Stomach (tissue), 9 donors: ENCODE results near the gene ZNF423. TPM values are rescaled to one million over a fixed set of nuclear protein-coding genes. Genes with fewer than 3 reads are reported as not detected.

Experiments
- DNase-seq, 2 donors: peaks; one replicate each; pipeline versions ENCODE4 v3.0.0 to v3.0.0-alpha.2; 2013 to 2019
- H3K27ac ChIP-seq, 5 donors: fragments of 200-600 bp in 4 of 5; sonication (generic) in 4 of 5; one replicate each; pipeline ENCODE4 v1.5.1; 2013 to 2019; ENCODE audit warnings: mild to moderate bottlenecking in 1 of 5, moderate library complexity in 1 of 5
- H3K27me3 ChIP-seq, 3 donors: fragments of 200-600 bp; sonication (generic); one replicate each; pipeline ENCODE4 v1.5.1; 2017 to 2019; ENCODE audit warnings: mixed run types in 1 of 3
- H3K36me3 ChIP-seq, 4 donors: fragments of 200-600 bp; sonication (generic); 1 replicate in 3 of 4; 2 replicates in 1 of 4; pipeline ENCODE4 v1.5.1; 2016 to 2019
- H3K4me1 ChIP-seq, 4 donors: fragments of 200-600 bp; sonication (generic); one replicate each; pipeline ENCODE4 v1.5.1; 2016 to 2019
- H3K4me3 ChIP-seq, 4 donors: fragments of 200-600 bp; sonication (generic) in 3 of 4; one replicate each; pipeline ENCODE4 v1.5.1; 2016 to 2019; ENCODE audit warnings: mild to moderate bottlenecking in 1 of 4
- H3K9me3 ChIP-seq, 4 donors: fragments of 200-600 bp; sonication (generic); one replicate each; pipeline ENCODE4 v1.5.1; 2016 to 2019
- EP300 ChIP-seq: sonication (generic); formaldehyde crosslinking; IDR thresholded peaks from one replicate; pipeline ENCODE4 v1.6.1; 2017; ENCODE audit warnings: antibody characterized with exemption
- POLR2A ChIP-seq, 4 donors: fragments of 450-650 bp; IDR thresholded peaks; one replicate each; pipeline ENCODE4 v1.6.1; 2016; ENCODE audit warnings: antibody characterized with exemption in 4 of 4, control low read depth in 2 of 4, mild to moderate bottlenecking in 1 of 4, moderate library complexity in 1 of 4
- POLR2AphosphoS5 ChIP-seq, 3 donors: sonication (generic); formaldehyde crosslinking; IDR thresholded peaks; one replicate each; pipeline ENCODE4 v1.6.1; 2016; ENCODE audit warnings: antibody characterized with exemption in 3 of 3
- WGBS, 5 donors: extraction: QIAGEN DNeasy Blood & Tissue Kit in 3 of 5; methylation state at CpG; one replicate each; pipeline versions ENCODE4 v1.1.5 to v1.1.7; 2013 to 2018; 5-methylcytosine and 5-hydroxymethylcytosine counted together
- intact Hi-C: fragments of 100-400 bp; cut with DNase I; formaldehyde crosslinking; loops from one replicate; pipeline ENCODE4 v1.15.1; 2023; ENCODE audit warnings: low total_unique reads
- polyA plus RNA-seq, 3 donors: library from polyadenylated mRNA; stranded (reverse); fragments of 200-250 nt; gene quantifications; one replicate each; pipeline ENCODE4 v1.2.3, GENCODE V29; 2013
- total RNA-seq, 5 donors: library from RNA; depleted of rRNA; stranded (reverse); fragments of >200 nt; gene quantifications; one replicate each; pipeline versions ENCODE4 v1.1.0 to v1.2.3, GENCODE V29; 2014 to 2016
- TF ChIP-seq, protein P1 (sequence below), 7 experiments: fragments of 450-650 bp in 4 of 7; fragments of 200-600 bp in 3 of 7; sonication (generic) in 3 of 7; IDR thresholded peaks; one replicate each; pipeline ENCODE4 v1.5.1; 2016 to 2019; ENCODE audit warnings: antibody characterized with exemption in 7 of 7, control low read depth in 2 of 7, mild to moderate bottlenecking in 1 of 7
- donor health status: healthy with polysubstance abuse.
- donor health status: Bipolar disorder and iron deficiency.
- donor health status: healthy.

The ZNF423 gene
- total and polyA plus RNA-seq, 8 donors: 0.29 to 3.5 (median 1.0) TPM

DNA sequence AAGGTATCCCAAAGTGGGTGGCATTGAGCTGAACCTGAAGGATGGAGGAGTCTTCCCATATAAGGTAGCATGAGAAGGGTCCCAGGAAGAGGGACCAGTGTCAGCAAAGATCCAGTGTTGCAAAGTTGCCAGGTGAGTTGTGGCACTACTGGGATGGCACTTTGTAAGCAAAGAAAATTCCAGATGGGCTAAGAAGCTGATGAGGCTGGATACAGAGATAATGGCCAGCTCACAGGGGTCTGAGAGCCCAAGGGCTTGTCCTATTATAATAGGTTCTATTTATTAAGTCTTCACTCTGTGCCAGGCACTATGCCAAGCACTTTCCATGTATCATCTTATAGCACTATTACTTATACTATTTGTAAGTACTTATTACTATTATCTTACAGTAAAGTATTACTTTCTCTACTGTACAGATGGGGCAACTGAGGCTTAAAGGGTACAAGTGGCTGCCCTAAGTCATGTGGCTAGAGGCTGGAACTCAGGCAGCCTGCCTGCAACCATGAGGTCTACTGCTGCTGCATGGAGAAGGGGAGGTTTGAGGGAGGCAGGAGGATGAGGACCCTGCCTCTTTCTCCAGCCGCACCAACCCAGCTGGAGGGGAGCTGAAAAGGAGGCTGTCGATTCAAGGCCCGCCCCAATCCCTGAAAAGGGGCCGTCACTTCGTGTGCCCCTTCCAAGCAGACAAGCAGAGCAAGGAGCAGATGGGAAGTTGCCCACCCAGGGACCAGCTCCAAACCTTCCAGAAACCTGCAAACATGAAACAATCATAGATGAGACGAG is 395.8 kb downstream of the ZNF423 start:
- Histone ChIP-seq H3K4me1 (peaks cover 0 to 7% (median 3%) of the 10 kb centered on the region in 4 donors), H3K4me3 (no peak overlapping the region), H3K27me3 (peaks cover 3 to 56% (median 14%) of the 10 kb centered on the region in 3 donors), H3K27ac (no peak overlapping the region), H3K36me3 (no peaks in the 10 kb centered on the region), H3K9me3 (no peaks in the 10 kb centered on the region)
- TF ChIP-seq POLR2AphosphoS5 (IDR thresholded peaks at IDR 0.05) (no peak), POLR2A (IDR thresholded peaks at IDR 0.05) (no peak), EP300 (no peak)
- TF ChIP-seq, protein P1, sequence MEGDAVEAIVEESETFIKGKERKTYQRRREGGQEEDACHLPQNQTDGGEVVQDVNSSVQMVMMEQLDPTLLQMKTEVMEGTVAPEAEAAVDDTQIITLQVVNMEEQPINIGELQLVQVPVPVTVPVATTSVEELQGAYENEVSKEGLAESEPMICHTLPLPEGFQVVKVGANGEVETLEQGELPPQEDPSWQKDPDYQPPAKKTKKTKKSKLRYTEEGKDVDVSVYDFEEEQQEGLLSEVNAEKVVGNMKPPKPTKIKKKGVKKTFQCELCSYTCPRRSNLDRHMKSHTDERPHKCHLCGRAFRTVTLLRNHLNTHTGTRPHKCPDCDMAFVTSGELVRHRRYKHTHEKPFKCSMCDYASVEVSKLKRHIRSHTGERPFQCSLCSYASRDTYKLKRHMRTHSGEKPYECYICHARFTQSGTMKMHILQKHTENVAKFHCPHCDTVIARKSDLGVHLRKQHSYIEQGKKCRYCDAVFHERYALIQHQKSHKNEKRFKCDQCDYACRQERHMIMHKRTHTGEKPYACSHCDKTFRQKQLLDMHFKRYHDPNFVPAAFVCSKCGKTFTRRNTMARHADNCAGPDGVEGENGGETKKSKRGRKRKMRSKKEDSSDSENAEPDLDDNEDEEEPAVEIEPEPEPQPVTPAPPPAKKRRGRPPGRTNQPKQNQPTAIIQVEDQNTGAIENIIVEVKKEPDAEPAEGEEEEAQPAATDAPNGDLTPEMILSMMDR (IDR thresholded peaks at IDR 0.05): no peak
- intact Hi-C loops: no loop called here
- DNase-seq: peak in 1 of 2 donors; percentile 11
- 67 to 79% (median 72%) methylated on average over 6 of the region's 6 CpGs for WGBS, 5 donors

DNA sequence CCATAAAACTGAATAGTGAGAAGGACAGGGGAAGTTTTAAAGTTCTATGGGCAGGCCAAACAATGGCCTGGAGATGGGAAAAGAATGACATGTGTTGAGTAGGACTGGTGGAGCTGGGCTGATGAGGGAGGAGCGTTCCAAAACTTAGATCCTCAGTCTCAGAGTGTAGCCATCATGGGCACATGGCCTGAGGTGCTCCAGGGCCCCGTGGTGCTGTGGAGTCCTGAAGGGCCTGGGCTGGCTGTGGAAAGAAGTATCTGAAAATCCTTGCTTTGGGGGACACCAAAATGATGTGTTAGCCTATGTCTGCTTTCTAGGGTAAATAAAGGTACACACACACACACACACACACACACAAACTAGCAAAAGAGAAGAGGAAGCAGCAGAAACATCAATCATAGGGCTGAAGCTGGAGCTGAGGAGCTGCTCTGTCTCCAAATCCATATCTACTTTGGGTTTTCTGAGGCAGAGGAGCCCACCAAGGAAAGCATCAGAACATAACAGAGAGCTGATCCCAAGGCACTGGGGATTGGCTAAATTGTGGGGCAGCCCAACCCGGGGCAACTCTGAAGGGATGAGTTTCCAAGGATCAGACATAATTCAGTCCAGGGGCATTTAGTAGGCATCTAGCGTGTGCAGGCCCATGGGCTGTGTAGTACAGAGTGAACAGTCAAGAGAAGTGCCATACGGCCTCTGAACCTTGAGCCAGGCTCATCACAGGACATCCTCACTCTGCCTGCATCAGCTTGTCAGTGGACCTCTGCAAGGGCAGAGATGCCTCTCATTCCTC is 397.1 kb downstream of the ZNF423 start:
- peak in 1 of 2 donors; percentile 21 for DNase-seq
- Histone ChIP-seq H3K9me3 (no peaks in the 10 kb centered on the region), H3K4me3 (no peak overlapping the region), H3K27me3 (peaks cover 0 to 43% (median 4%) of the 10 kb centered on the region in 3 donors), H3K36me3 (no peaks in the 10 kb centered on the region), H3K4me1 (no peaks in the 10 kb centered on the region), H3K27ac (no peak overlapping the region)
- TF ChIP-seq, protein P1 (IDR thresholded peaks at IDR 0.05): no peak
- TF ChIP-seq POLR2AphosphoS5 (IDR thresholded peaks at IDR 0.05): no peak
- no peak for TF ChIP-seq POLR2A (IDR thresholded peaks at IDR 0.05)
- no peak for TF ChIP-seq EP300
- 83 to 90% (median 86%) methylated on average over 4 to 5 of the region's 5 CpGs for WGBS, 5 donors
- intact Hi-C loops: no loop called here

GRCh38 chr16:49458243-49458642 is 397.7 kb downstream of the ZNF423 start:
- TF ChIP-seq, protein P1 (IDR thresholded peaks at IDR 0.05): no peak
- TF ChIP-seq POLR2AphosphoS5 (IDR thresholded peaks at IDR 0.05) (no peak), EP300 (no peak), POLR2A (IDR thresholded peaks at IDR 0.05) (no peak)
- no peaks in the 10 kb centered on the region for H3K4me1 ChIP-seq
- H3K27me3 ChIP-seq: peaks cover 0 to 38% (median 4%) of the 10 kb centered on the region in 3 donors
- no peaks in the 10 kb centered on the region for H3K36me3 ChIP-seq
- H3K4me3 ChIP-seq: no peak overlapping the region
- DNase-seq: peak in 1 of 2 donors; percentile 21
- WGBS, 5 donors: 76 to 85% (median 83%) methylated on average over 6 of the region's 6 CpGs
- no peak overlapping the region for H3K27ac ChIP-seq
- intact Hi-C loops: no loop called here
- H3K9me3 ChIP-seq: no peaks in the 10 kb centered on the region

GRCh38 chr16:49457196-49457595 is 398.7 kb downstream of the ZNF423 start:
- peak in 1 of 2 donors; percentile 5 for DNase-seq
- Histone ChIP-seq H3K4me1 (no peaks in the 10 kb centered on the region), H3K4me3 (no peak overlapping the region), H3K27ac (no peak overlapping the region), H3K27me3 (peaks cover 0 to 36% (median 0%) of the 10 kb centered on the region in 3 donors), H3K9me3 (no peaks in the 10 kb centered on the region), H3K36me3 (no peaks in the 10 kb centered on the region)
- intact Hi-C loops: no loop called here
- TF ChIP-seq POLR2AphosphoS5 (IDR thresholded peaks at IDR 0.05) (no peak), POLR2A (IDR thresholded peaks at IDR 0.05) (no peak), EP300 (no peak)
- TF ChIP-seq, protein P1 (IDR thresholded peaks at IDR 0.05): no peak
- 78 to 87% (median 80%) methylated on average over 7 of the region's 7 CpGs for WGBS, 5 donors
